Right forelimb (tissue), 1 donor: ENCODE results near the gene SIRPD.
"Not testable (repeated sequence)": the region's sequence is repeated elsewhere in the genome, so short reads cannot be mapped to it uniquely, and the experiment has no call there.

Experiments used
- DNase-seq: peaks from one replicate; pipeline ENCODE4 v3.0.0-alpha.2; 2018

SIRPD gene

GRCh38 chr20:1557605-1558004 is at the start of gene SIRPD:
Gene SIRPD (minus strand): TSS chr20:1557705. CDS start chr20:1557653, 52 bp downstream.
- DNase-seq: no peak

DNA sequence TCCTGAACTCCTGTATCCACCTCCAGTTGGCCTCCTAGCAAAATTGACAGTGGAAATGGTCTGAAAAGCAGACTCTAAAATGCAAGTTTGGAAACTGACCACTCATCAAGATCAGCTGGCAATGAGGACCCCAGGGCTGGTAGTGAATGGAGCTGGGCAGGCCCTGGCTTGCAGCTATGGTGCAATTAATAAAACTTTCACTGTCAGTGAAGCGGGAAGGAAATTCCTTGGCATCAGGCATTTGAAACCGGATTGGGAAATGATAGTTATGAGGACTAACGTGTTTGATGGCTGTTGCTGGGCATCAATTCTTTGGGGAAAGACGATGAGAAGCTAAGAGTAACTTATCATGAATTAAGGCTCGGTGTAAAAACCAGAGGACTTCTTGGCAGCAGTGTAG is 43.2 kb upstream of the SIRPD start:
- no peak for DNase-seq

DNA sequence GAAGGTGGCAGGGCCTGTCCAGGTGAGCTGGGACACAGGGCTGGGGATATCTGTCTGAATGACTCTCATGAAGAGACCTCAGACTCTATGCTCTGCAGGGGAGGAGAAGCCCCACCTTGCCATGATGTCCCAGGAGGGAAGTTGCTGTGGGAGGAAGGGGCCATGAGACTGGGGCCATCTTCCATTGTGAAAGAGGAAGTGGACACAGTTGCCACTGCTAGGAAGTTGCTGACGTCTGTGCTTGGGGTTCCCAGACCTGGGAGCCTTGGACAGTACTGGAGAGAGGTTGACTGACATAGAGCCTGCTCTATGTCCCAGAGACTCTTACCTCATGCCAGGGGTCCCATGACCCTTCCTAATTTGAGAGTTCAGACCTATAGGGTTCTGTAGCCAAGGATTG is 37.8 kb upstream of the SIRPD start:
- DNase-seq: no peak

GRCh38 chr20:1588533-1589460 is 31.3 kb upstream of the SIRPD start:
- DNase-seq: no peak

DNA sequence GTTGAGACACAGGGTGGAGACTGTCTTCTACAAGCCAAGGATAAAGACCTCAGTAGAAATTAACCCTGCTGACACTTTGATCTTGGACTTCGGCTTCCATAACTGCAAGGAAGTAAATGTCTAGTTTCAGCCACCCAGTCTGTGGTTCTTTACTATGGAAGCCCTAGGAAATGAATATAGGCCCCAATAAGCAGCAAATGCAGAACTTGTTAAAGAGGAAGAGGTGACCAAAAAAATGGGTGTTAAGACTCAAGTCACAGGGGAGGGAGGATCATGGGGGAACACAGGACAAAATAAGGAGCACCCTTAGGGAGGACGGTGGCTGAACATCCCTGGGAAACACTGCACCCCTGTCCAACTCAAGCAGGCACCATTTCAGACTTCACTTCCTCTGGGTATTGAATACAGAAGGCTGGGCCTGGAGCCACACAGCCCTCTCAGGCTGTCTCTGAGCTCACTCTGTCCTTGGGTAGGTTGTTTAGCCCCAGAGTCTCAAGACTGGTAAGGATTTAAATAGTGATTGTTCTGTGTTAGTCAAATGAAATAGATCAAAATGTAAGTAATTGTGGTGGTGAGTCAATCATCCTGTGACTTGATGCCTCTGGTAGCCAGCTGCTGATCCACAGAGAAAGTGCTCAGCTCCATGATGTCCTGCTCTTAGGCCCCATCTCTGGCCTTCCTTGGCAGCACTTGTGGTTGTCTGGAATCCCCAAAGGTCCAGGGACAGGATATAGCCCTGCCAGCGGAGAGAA is 30.5 kb upstream of the SIRPD start:
- no peak for DNase-seq

GRCh38 chr20:1579488-1579887 is 22.0 kb upstream of the SIRPD start:
- no peak for DNase-seq

DNA sequence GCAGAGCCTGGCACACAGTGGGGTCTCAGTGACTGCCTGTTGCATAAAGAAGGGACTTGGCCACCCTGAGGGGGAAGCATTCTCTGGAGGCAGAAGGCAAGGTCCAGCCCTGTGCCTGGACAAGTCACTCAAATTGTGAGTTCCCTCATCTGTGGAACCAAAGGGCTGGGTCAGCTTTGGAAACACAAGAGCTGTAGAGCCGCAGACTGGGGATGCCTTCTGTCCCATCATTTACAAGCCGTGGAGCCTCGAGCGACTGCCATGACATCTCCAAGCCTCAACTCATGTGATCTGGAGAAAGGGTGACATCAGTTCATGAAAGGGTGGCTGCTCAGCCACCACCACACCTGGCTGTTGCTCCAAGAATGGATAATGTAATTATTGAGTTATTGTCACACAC is 20.4 kb upstream of the SIRPD start:
- DNase-seq: no peak

GRCh38 chr20:1577313-1577712 is 19.8 kb upstream of the SIRPD start:
- DNase-seq: not testable (repeated sequence)

- DNase-seq: no peak
Measured at GRCh38 chr20:1576641-1577040, 19.1 kb upstream of the SIRPD start.

DNA sequence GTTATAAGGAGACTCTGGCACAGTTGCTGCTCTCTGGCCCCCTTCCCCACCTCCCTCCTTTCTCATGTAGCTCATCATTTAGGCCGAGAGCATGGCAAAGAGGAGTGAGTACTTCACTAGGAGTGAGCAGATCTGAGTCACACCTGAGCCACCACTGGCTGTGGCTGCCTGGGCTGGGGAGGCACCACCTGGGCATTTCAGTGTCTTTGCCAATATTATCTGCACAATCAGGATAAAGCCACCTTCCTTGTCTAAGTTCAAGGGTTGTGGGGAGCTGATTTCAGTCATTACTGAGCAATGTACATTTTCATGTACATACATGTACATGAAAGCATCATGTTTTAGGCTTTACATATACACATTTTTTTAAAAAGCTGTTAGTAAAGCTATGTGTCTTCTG is 18.5 kb upstream of the SIRPD start:
- DNase-seq: not testable (repeated sequence)

GRCh38 chr20:1571583-1571982 is 14.1 kb upstream of the SIRPD start:
- DNase-seq: not testable (repeated sequence)

GRCh38 chr20:1569415-1569881 is 11.9 kb upstream of the SIRPD start:
- DNase-seq: no peak

DNA sequence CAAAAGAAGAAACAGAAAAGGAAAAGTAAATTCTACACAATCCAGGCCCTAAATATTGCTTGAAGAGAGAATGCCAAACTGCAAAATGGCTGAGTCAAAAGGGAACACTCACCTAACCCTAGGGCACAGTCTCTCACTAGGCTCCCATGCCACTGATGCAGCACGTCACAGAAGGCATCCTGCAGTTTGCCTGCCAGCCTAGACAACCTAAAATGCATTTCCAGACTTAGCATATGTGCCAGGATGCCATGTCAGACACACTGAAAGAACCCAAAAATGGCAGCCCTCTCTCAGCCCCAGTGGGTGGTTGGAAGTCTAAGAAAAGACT is 10.6 kb upstream of the SIRPD start:
- no peak for DNase-seq

DNA sequence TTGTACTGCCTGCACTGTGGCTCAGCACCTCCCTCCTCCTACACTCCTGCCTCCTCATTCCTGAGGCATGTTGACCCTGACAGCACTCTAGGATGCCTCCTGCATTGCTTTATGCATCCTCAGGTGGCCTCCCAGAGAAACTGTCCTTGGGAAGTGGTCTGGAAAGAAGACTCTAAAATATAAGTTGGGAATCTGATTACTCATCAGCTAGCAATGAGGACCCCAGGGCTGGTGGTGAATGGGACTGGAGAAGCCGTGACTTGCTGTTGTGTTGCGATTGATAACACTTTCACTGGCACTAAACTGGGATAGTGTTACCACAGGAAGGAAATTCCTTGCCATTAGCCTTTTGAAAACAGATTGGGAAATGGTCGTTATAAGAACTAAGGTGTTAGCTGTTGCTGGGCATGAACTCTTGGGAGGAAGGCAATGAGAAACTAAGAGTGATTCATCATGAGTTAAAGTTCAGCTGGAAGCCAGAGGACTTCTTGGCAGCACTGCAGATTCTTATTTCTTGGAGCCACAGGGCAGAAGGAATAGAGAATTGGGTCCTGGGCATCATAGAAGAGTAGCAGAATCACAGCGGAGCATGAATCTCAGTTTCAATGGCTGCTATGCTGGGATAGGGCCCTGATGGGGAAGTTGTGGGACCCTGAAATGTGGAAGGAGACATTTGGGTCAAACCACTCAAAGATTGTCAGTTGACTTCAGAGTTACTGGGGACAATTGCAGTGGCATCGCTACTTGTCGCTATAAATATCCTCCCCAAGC is 10.1 kb upstream of the SIRPD start:
- DNase-seq: no peak

GRCh38 chr20:1566701-1567100 is 9.2 kb upstream of the SIRPD start:
- no peak for DNase-seq

- no peak for DNase-seq
Measured at GRCh38 chr20:1565461-1565860, 8.0 kb upstream of the SIRPD start.

DNA sequence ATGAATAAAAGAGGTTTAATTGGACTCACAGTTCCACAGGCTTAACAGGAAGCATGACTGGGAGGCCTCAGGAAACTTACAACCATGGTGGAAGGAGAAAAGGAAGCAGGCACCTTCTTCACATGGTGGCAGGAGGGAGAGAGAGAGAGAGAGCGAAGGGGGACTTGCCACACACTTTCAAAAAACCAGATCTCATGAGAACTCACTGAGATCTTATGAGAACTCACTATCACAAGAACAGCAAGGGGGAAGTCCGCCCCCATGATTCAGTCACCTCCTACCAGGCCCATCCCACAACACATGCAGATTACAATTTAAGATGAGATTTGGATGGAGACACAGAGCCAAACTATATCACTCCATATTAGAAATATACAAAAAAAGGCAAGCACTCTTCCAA is 6.1 kb upstream of the SIRPD start:
- DNase-seq: no peak

DNA sequence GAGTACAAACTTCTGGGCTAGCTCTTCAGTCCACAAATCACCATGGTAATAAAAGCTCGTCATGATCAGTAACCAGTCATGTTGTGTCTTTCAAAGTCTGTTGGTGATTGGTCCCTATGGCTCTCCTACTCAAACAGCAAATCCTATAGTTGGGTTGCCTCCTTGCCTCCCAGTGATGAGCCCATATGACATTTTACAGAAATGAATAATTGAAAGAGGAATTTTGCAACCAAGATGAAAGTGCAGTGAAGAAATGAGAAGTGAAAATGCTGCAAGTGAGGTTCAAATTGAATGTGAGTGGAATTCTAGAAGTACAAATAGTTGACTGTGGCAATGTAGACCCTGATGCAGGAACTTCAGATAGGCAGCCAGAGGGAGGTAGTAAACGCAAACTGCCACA is 5.1 kb upstream of the SIRPD start:
- DNase-seq: no peak

GRCh38 chr20:1561350-1561749 is 3.8 kb upstream of the SIRPD start:
- no peak for DNase-seq

DNA sequence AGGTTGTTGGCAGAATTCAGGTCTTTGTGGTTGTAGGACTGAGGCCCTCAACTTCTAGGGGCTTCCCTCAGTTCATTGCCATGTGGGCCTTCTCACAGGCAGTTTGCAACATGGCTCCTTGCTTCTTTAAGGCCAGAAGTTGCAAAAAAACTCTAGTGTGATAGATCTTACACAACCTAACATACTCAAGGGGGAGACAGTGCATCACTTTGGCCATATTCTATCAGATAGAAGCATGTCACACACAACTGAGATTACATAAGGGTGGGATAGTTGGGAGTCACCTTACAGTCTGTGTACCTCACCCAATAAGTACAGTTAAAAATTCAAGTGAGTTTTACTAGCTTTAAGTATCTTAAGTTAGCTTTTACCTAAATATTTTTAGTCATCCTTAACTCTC is 1.6 kb downstream of the SIRPD start:
- DNase-seq: no peak

GRCh38 chr20:1539816-1540419 is 17.6 kb downstream of the SIRPD start:
- DNase-seq: no peak

- no peak for DNase-seq
Measured at GRCh38 chr20:1538655-1539054, 18.9 kb downstream of the SIRPD start.

DNA sequence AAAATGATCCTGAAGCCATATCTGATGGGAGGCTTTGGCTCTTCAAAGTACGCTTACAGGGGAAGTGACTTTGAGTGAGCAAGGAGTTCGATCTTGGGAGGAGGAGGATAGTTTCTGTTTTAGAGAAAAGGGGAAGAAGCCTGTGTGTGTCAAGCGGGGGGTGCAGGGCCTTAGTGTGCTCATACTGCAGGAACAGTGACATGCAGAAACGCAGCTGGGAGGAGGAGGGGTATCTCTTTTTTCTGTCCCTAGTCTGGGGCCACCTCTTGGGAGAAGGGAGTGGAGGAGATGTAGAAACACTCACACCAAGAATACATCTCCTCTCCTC is 19.8 kb downstream of the SIRPD start:
- no peak for DNase-seq
